Transverse colon (tissue), 4 donors: ENCODE measurements around the gene CLCA1. TPM values are rescaled to one million over a fixed set of nuclear protein-coding genes. Genes with fewer than 3 reads are reported as not detected.

Experiments
- DNase-seq: peaks from one replicate; pipeline ENCODE4 v3.0.0-alpha.2; 2019
- H3K27ac ChIP-seq, 4 donors: fragments of 200-600 bp; sonication (generic); 2 replicates each; pipeline ENCODE4 v1.5.1; 2016 to 2018; ENCODE audit warnings: inconsistent platforms in 4 of 4
- H3K27me3 ChIP-seq: fragments of 200-600 bp; sonication (generic); 2 replicates; pipeline ENCODE4 v1.5.1; 2017; ENCODE audit warnings: inconsistent platforms
- H3K36me3 ChIP-seq, 4 donors: fragments of 200-600 bp; sonication (generic); 2 replicates each; pipeline ENCODE4 v1.5.1; 2017 to 2019; ENCODE audit warnings: inconsistent platforms in 4 of 4
- H3K4me1 ChIP-seq, 4 donors: fragments of 200-600 bp; sonication (generic); 2 replicates each; pipeline ENCODE4 v1.5.1; 2017 to 2020; ENCODE audit warnings: inconsistent platforms in 4 of 4
- H3K4me3 ChIP-seq, 4 donors: fragments of 200-600 bp; sonication (generic); 1 replicate in 1 of 4; 2 replicates in 3 of 4; pipeline versions ENCODE4 v1.5.1 to v1.6.1; 2017 to 2019; ENCODE audit warnings: inconsistent platforms in 4 of 4
- H3K9me3 ChIP-seq, 2 donors: fragments of 200-600 bp; sonication (generic); 2 replicates each; pipeline ENCODE4 v1.5.1; 2017 to 2019; ENCODE audit warnings: inconsistent platforms in 2 of 2
- EP300 ChIP-seq: sonication (generic); formaldehyde crosslinking; IDR thresholded peaks from one replicate; pipeline ENCODE4 v1.6.1; 2017; ENCODE audit warnings: antibody characterized with exemption, low read depth
- POLR2A ChIP-seq: fragments of 450-650 bp; IDR thresholded peaks from one replicate; pipeline ENCODE4 v1.6.1; 2016; ENCODE audit warnings: antibody characterized with exemption, mild to moderate bottlenecking, moderate library complexity
- POLR2AphosphoS5 ChIP-seq, 3 donors: sonication (generic); formaldehyde crosslinking; IDR thresholded peaks; one replicate each; pipeline ENCODE4 v1.6.1; 2016; ENCODE audit warnings: antibody characterized with exemption in 3 of 3
- WGBS, 2 donors: methylation state at CpG; one replicate each; pipeline ENCODE4 v1.1.5; 2018; ENCODE audit warnings: low coverage in 1 of 2; 5-methylcytosine and 5-hydroxymethylcytosine counted together
- in situ Hi-C, 4 donors: fragments of 200-750 bp; cut with MboI; loops; one replicate each; pipeline versions ENCODE4 v1.15.0 to v1.15.1; 2017; ENCODE audit warnings: low sequenced_read_pairs in 3 of 4, low pct_ligation_motif_present in 1 of 4, low pct_unique_long_range_greater_than_20kb in 1 of 4
- intact Hi-C: fragments of 100-400 bp; cut with DNase I; formaldehyde crosslinking; loops from one replicate; pipeline ENCODE4 v1.15.1; 2023; ENCODE audit warnings: low total_unique reads
- total RNA-seq, 4 donors: library from RNA; depleted of rRNA; stranded (reverse); fragments of >200 nt; gene quantifications; one replicate each; pipeline ENCODE4 v1.1.0, GENCODE V29; 2016
- TF ChIP-seq, protein P1 (sequence below), 5 experiments: fragments of 200-600 bp in 3 of 5; fragments of 450-650 bp in 2 of 5; sonication (generic) in 3 of 5; IDR thresholded peaks; 1 replicate in 2 of 5; 2 replicates in 3 of 5; pipeline ENCODE4 v1.5.1; 2016 to 2017; ENCODE audit warnings: antibody characterized with exemption in 5 of 5, inconsistent platforms in 3 of 5, mild to moderate bottlenecking in 2 of 5, moderate library complexity in 1 of 5

CLCA1 gene
- total RNA-seq, 4 donors from 2014 or later: 16.1 to 1,013 (median 168) TPM

DNA sequence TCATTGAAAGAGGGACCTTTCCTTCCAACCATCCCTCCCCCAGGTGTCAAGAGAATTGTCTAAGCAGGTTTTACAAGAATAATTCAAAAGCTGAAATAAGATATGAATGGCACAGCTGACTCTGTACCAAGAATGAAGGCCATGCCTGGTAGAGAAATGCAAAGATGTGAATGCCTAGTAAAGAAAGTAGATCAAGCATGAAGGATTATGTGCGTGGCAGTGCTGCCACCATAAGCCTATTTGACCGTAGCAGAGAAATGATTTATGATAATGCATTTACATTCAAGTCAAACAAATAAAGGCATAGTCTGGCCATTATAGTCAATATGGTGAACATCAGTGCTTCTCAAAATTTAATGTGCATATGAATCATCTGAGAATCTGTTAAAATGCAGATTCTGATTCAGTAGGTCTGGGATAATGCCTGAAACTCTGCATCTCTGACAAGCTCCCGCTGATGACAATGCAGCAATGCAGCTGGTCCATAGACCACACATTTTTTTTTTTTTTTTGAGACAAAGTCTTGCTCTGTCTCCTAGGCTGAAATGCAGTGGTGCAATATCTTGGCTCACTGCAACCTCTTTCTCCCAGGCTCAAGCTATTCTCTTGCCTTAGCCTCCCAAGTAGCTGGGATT, 61.6 kb downstream of the CLCA1 start:
- DNase-seq: no peak
- TF ChIP-seq, protein P1, sequence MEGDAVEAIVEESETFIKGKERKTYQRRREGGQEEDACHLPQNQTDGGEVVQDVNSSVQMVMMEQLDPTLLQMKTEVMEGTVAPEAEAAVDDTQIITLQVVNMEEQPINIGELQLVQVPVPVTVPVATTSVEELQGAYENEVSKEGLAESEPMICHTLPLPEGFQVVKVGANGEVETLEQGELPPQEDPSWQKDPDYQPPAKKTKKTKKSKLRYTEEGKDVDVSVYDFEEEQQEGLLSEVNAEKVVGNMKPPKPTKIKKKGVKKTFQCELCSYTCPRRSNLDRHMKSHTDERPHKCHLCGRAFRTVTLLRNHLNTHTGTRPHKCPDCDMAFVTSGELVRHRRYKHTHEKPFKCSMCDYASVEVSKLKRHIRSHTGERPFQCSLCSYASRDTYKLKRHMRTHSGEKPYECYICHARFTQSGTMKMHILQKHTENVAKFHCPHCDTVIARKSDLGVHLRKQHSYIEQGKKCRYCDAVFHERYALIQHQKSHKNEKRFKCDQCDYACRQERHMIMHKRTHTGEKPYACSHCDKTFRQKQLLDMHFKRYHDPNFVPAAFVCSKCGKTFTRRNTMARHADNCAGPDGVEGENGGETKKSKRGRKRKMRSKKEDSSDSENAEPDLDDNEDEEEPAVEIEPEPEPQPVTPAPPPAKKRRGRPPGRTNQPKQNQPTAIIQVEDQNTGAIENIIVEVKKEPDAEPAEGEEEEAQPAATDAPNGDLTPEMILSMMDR (IDR thresholded peaks at IDR 0.05): no peak
- TF ChIP-seq POLR2AphosphoS5 (IDR thresholded peaks at IDR 0.05): no peak
- TF ChIP-seq EP300: no peak
- TF ChIP-seq POLR2A: no peak
- Histone ChIP-seq H3K27me3 (no peaks in the 10 kb centered on the region), H3K4me3 (no peak overlapping the region), H3K4me1 (peaks cover 0 to 8% (median 0%) of the 10 kb centered on the region in 4 donors), H3K9me3 (no peaks in the 10 kb centered on the region), H3K36me3 (no peaks in the 10 kb centered on the region), H3K27ac (no peak overlapping the region)
- 84 to 89% methylated on average over 3 of the region's 3 CpGs for WGBS, 2 donors
- intact Hi-C loops (no loop called here), in situ Hi-C loops (no loop called here)

DNA sequence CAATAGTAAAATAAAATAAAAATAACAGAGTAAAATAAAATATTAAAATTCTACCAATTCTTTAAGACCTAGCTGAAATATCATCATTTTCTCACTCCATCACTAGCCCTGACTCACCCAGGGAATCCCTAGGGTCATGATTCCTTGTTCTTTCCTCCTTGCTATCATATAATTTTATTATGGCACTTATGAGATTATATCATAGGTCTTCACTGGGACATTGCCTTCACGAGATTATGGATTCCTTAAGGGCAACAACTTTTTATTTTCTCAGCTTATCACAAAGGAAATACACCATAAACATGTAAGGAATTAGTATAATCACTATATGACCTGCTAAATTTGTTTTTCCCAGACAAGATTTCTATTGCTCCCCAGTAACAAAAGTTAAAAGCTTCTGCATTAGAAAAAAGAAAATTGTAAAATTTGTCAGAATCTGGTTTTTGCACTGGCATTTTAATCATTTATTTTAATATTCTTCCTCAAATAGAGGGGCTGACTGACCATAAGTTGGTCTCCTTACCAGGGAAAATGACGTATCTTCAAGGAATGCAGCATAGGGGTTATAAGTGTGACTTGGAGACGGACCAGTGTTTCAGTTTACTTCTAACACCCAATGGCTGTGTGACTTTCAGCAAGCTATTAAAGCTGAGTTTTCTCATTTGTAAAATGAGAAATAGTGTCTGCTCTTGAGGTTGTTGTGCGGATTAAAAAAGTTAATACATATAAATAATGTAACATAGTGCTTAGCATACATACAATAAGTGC, 69.4 kb downstream of the CLCA1 start:
- TF ChIP-seq, protein P1 (IDR thresholded peaks at IDR 0.05): no peak
- TF ChIP-seq POLR2AphosphoS5 (IDR thresholded peaks at IDR 0.05): peak in 1 of 3 donors; percentile 2
- no peak overlapping the region for H3K4me3 ChIP-seq
- intact Hi-C loops: loop anchor here (5.0 kb wide), 1 partner anchor 974 kb away; no protein-coding TSS in a partner anchor
- H3K27ac ChIP-seq: peak overlapping the region; percentile 36 to 72 (median 52)
- no peak for DNase-seq
- WGBS, 2 donors: 25 to 34% methylated on average over 4 of the region's 4 CpGs
- in situ Hi-C loops: no loop called here
- no peaks in the 10 kb centered on the region for H3K9me3 ChIP-seq
- peaks cover 0 to 24% (median 13%) of the 10 kb centered on the region in 4 donors for H3K4me1 ChIP-seq
- H3K27me3 ChIP-seq: no peaks in the 10 kb centered on the region
- H3K36me3 ChIP-seq: no peaks in the 10 kb centered on the region

DNA sequence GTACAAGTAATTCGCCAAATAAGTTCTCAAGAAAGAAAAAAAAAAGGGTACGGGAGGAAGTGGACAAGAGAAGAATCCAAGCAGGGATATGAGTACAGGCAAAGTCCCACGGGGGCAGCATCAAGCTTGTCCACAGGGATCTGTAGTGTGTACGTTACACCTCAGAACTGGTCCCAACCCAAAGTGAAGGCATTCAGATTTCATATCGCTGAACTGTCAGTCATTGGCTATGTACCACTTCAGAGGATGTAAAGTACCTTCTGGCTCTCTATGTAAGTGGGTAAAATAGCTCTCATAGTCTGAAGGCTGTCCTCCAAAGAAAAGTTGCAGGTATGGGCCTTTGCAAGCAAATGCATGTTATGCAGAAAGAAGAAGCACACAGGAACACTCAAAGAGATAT, 70.0 kb downstream of the CLCA1 start:
- in situ Hi-C loops (no loop called here), intact Hi-C loops (loop anchor here (5.0 kb wide), 1 partner anchor 974 kb away; no protein-coding TSS in a partner anchor)
- DNase-seq: no peak
- Histone ChIP-seq H3K27ac (peak overlapping the region; percentile 36 to 72 (median 52)), H3K36me3 (no peaks in the 10 kb centered on the region), H3K27me3 (no peaks in the 10 kb centered on the region), H3K4me1 (peaks cover 0 to 24% (median 13%) of the 10 kb centered on the region in 4 donors), H3K9me3 (no peaks in the 10 kb centered on the region), H3K4me3 (no peak overlapping the region)
- TF ChIP-seq, protein P1 (IDR thresholded peaks at IDR 0.05): no peak
- TF ChIP-seq EP300 (no peak), POLR2AphosphoS5 (IDR thresholded peaks at IDR 0.05) (no peak), POLR2A (no peak)
- 65 to 75% methylated on average over 2 to 5 of the region's 5 CpGs for WGBS, 2 donors

DNA sequence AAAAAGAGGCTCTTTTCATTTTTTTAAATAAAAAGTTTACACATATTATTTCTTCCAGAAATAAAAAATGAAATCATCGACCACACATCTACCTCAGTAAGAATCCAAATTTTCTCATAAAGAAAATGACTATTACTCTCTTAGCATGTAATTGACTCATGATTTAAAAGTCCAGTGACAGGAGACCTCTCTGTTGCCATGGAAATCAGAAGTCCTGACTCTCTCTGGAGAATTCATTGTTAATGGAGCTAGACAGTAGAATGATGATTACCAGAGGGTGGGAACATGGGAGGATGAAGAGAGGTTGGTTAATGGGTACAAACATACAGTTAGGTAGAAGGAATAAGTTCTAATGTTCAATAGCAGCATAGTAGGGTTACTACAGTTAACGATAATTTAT, 73.1 kb downstream of the CLCA1 start:
- no peaks in the 10 kb centered on the region for H3K9me3 ChIP-seq
- no peaks in the 10 kb centered on the region for H3K36me3 ChIP-seq
- intact Hi-C loops (no loop called here), in situ Hi-C loops (no loop called here)
- H3K27me3 ChIP-seq: no peaks in the 10 kb centered on the region
- no peak for TF ChIP-seq POLR2AphosphoS5 (IDR thresholded peaks at IDR 0.05)
- TF ChIP-seq, protein P1 (IDR thresholded peaks at IDR 0.05): no peak
- TF ChIP-seq POLR2A: no peak
- TF ChIP-seq EP300: no peak
- no peak overlapping the region for H3K27ac ChIP-seq
- H3K4me3 ChIP-seq: no peak overlapping the region
- WGBS, 2 donors: 84 to 90% methylated on average over 2 of the region's 2 CpGs
- H3K4me1 ChIP-seq: peaks cover 0 to 20% (median 10%) of the 10 kb centered on the region in 4 donors
- DNase-seq: no peak
